WTC11 (cell line): ENCODE results near the gene CARD19. TPM values are rescaled to one million over a fixed set of nuclear protein-coding genes. Genes with fewer than 3 reads are reported as not detected.

Experiments used
- ATAC-seq: fragments of 200-7000 bp; cut with Tn5 transposase; 2 replicates; pipeline ENCODE4 v1.10.0; 2021; ENCODE audit warnings: mild to moderate bottlenecking, moderate library complexity
- CTCF ChIA-PET: fragments of 300-600 bp; sonication (Branson Sonifier 250); formaldehyde crosslinking; loops from one replicate; lab custom pipeline; 2021; ENCODE audit warnings: antibody characterized with exemption; lab: Charles Lee
- POLR2A ChIA-PET: fragments of 350-600 bp; sonication (Branson Sonifier 250); formaldehyde crosslinking; loops from one replicate; lab custom pipeline; 2021; ENCODE audit warnings: antibody characterized with exemption; lab: Charles Lee
- DNase-seq: peaks from one replicate; pipeline ENCODE4 v3.0.0; 2021; ENCODE audit warnings: low spot score
- H3K27ac Mint-ChIP-seq: 2 replicates; pipeline ENCODE4 v1.8.0; 2021; ENCODE audit warnings: mixed read lengths
- H3K27me3 Mint-ChIP-seq: 2 replicates; pipeline ENCODE4 v1.8.0; 2021; ENCODE audit warnings: low read depth, mild to moderate bottlenecking, moderate library complexity, mixed read lengths
- H3K36me3 Mint-ChIP-seq: 2 replicates; pipeline ENCODE4 v1.8.0; 2021; ENCODE audit warnings: mixed read lengths
- H3K4me1 Mint-ChIP-seq: 2 replicates; pipeline ENCODE4 v1.8.0; 2022; ENCODE audit warnings: mixed read lengths
- H3K4me3 Mint-ChIP-seq: 2 replicates; pipeline ENCODE4 v1.8.0; 2021; ENCODE audit warnings: mild to moderate bottlenecking, moderate library complexity, mixed read lengths
- H3K9me3 Mint-ChIP-seq: 2 replicates; pipeline ENCODE4 v1.8.0; 2021; ENCODE audit warnings: mixed read lengths
- CBFB ChIP-seq: sonication (generic); formaldehyde crosslinking; IDR thresholded peaks from 2 replicates; pipeline ENCODE4 v1.8.1; 2022; ENCODE audit warnings: mild to moderate bottlenecking, low read depth, missing genetic modification reagents
- EMX1 ChIP-seq: fragments of 250-450 bp; sonication (Bioruptor Pico); IDR thresholded peaks from 2 replicates; pipeline ENCODE4 v1.8.0; 2021; ENCODE audit warnings: mild to moderate bottlenecking
- ETV6 ChIP-seq: sonication (generic); formaldehyde crosslinking; IDR thresholded peaks from 2 replicates; pipeline ENCODE4 v1.8.1; 2022; ENCODE audit warnings: mild to moderate bottlenecking, missing genetic modification reagents
- FOXJ3 ChIP-seq: sonication (generic); formaldehyde crosslinking; IDR thresholded peaks from 2 replicates; pipeline ENCODE4 v1.9.0; 2021; ENCODE audit warnings: missing genetic modification reagents, mild to moderate bottlenecking, borderline replicate concordance
- GRHL2 ChIP-seq: fragments of 250-450 bp; sonication (Bioruptor Pico); IDR thresholded peaks from 2 replicates; pipeline ENCODE4 v1.8.0; 2022; ENCODE audit warnings: mild to moderate bottlenecking, moderate library complexity; ENCODE audit not compliant: insufficient replicate concordance, severe bottlenecking
- GTF2I ChIP-seq: fragments of 250-450 bp; sonication (Bioruptor Pico); conservative IDR thresholded peaks from 2 replicates; pipeline ENCODE4 v1.4.0; 2021; ENCODE audit warnings: mild to moderate bottlenecking
- HMGA2 ChIP-seq: fragments of 250-450 bp; sonication (Bioruptor Pico); IDR thresholded peaks from 2 replicates; pipeline ENCODE4 v1.4.0; 2021; ENCODE audit warnings: mild to moderate bottlenecking, moderate library complexity
- MYBL2 ChIP-seq: sonication (generic); formaldehyde crosslinking; IDR thresholded peaks from 2 replicates; pipeline ENCODE4 v1.8.1; 2023; ENCODE audit warnings: mild to moderate bottlenecking, moderate library complexity, missing genetic modification reagents
- NR1H2 ChIP-seq: sonication (generic); formaldehyde crosslinking; IDR thresholded peaks from 2 replicates; pipeline ENCODE4 v1.9.0; 2021; ENCODE audit warnings: mild to moderate bottlenecking, moderate library complexity, missing genetic modification reagents
- NR2C2 ChIP-seq: sonication (generic); formaldehyde crosslinking; IDR thresholded peaks from 2 replicates; pipeline ENCODE4 v1.8.0; 2022; ENCODE audit warnings: mild to moderate bottlenecking, missing genetic modification reagents
- OVOL2 ChIP-seq: fragments of 250-450 bp; sonication (Bioruptor Pico); IDR thresholded peaks from 2 replicates; pipeline ENCODE4 v1.9.0; 2021; ENCODE audit warnings: mild to moderate bottlenecking, borderline replicate concordance
- PRRX2 ChIP-seq: fragments of 250-450 bp; sonication (Bioruptor Pico); IDR thresholded peaks from 2 replicates; pipeline ENCODE4 v1.8.0; 2021; ENCODE audit warnings: mild to moderate bottlenecking
- TCF7 ChIP-seq: sonication (generic); formaldehyde crosslinking; IDR thresholded peaks from 2 replicates; pipeline ENCODE4 v1.8.0; 2022; ENCODE audit warnings: mild to moderate bottlenecking, low read depth, missing genetic modification reagents, moderate library complexity
- ZNF138 ChIP-seq: sonication (generic); formaldehyde crosslinking; conservative IDR thresholded peaks from 2 replicates; pipeline ENCODE4 v1.8.1; 2022; ENCODE audit warnings: mild to moderate bottlenecking, moderate library complexity, missing genetic modification reagents
- ZNF263 ChIP-seq: sonication (generic); formaldehyde crosslinking; IDR thresholded peaks from 2 replicates; pipeline ENCODE4 v1.8.1; 2022; ENCODE audit warnings: low read depth, mild to moderate bottlenecking, moderate library complexity, missing genetic modification reagents
- ZNF416 ChIP-seq: fragments of 250-450 bp; sonication (Bioruptor Pico); IDR thresholded peaks from 2 replicates; pipeline ENCODE4 v1.9.0; 2021; ENCODE audit warnings: mild to moderate bottlenecking, inconsistent platforms
- ZNF423 ChIP-seq: fragments of 250-450 bp; sonication (Bioruptor Pico); IDR thresholded peaks from 2 replicates; pipeline ENCODE4 v2.1.2; 2022; ENCODE audit warnings: mild to moderate bottlenecking, moderate library complexity
- total RNA-seq: library from RNA; stranded (reverse); gene quantifications from 3 replicates; pipeline ENCODE4 v1.2.3, GENCODE V29; 2021
- TF ChIP-seq, protein P1 (sequence below): sonication (generic); formaldehyde crosslinking; IDR thresholded peaks from 2 replicates; pipeline ENCODE4 v1.8.1; 2022; ENCODE audit warnings: low read depth, mild to moderate bottlenecking, moderate library complexity, missing genetic modification reagents, borderline replicate concordance
- TF ChIP-seq, protein P2 (sequence below): sonication (generic); formaldehyde crosslinking; IDR thresholded peaks from 2 replicates; pipeline ENCODE4 v1.8.0; 2022; ENCODE audit warnings: mild to moderate bottlenecking, missing genetic modification reagents
- TF ChIP-seq, protein P3 (sequence below): fragments of 250-450 bp; sonication (Bioruptor Pico); IDR thresholded peaks from 2 replicates; pipeline ENCODE4 v1.9.0; 2021; ENCODE audit warnings: mild to moderate bottlenecking
- TF ChIP-seq, protein P4 (sequence below): sonication (generic); formaldehyde crosslinking; IDR thresholded peaks from 2 replicates; pipeline ENCODE4 v1.8.0; 2022; ENCODE audit warnings: mild to moderate bottlenecking, missing genetic modification reagents
- TF ChIP-seq, protein P5 (sequence below): sonication (generic); formaldehyde crosslinking; IDR thresholded peaks from 2 replicates; pipeline ENCODE4 v1.8.1; 2023; ENCODE audit warnings: mild to moderate bottlenecking, missing genetic modification reagents, borderline replicate concordance
- TF ChIP-seq, protein P6 (sequence below): fragments of 250-450 bp; sonication (Bioruptor Pico); IDR thresholded peaks from 2 replicates; pipeline ENCODE4 v1.9.0; 2021; ENCODE audit warnings: moderate library complexity, mild to moderate bottlenecking, inconsistent platforms, borderline replicate concordance
- TF ChIP-seq, protein P7 (sequence below): sonication (generic); formaldehyde crosslinking; IDR thresholded peaks from 2 replicates; pipeline ENCODE4 v1.8.0; 2022; ENCODE audit warnings: mild to moderate bottlenecking, missing genetic modification reagents

The CARD19 gene
- total RNA-seq, 1 experiment from 2014 or later, result 34.5 TPM

DNA sequence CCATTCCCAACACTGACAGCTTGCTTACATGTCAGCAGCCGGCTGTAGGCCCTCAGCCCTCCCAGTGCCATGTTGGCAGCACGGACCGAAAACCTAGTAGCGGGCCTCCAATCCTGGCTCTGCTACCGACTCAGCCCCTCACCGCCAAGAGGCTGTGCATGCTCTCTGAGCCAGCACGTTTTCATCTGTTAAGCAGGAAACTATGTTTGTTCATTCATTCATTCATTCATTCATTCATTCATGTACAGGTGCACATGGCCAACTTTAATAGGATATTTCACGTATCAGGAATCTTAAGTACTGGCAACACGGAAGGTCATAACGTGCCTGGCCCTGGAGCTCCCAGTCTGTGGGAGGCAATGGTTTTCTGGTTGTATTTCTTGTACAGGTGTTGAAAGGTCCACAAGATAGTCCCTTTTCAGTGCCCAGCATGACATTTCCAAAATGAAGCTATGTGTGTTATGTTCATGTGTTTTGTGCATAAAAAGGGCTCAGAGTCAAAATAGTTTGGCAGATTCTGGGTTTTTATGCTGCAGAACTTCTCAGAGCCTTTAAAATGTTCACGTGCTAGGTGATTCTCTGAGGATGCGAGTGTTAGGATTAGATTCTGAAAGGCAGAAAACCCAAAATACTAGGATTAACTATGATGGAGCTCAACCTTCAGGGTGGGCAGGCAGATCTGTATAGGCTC, 19.8 kb upstream of the CARD19 start:
- CTCF ChIA-PET, result interaction anchor here (1.3 kb wide), 1 partner anchor 41 kb away, joined by 3 read pairs; no protein-coding TSS in a partner anchor
- Mint-ChIP-seq H3K27me3 (no peaks in the 10 kb centered on the region), H3K27ac (no peak overlapping the region), H3K4me1 (0 out of 2 replicates have a peak, but pooled peaks cover 2% of the 10 kb centered on the region), H3K9me3 (no peaks in the 10 kb centered on the region), H3K4me3 (no peak overlapping the region), H3K36me3 (no peaks in the 10 kb centered on the region)
- ATAC-seq, result no peak
- TF ChIP-seq, protein P1, sequence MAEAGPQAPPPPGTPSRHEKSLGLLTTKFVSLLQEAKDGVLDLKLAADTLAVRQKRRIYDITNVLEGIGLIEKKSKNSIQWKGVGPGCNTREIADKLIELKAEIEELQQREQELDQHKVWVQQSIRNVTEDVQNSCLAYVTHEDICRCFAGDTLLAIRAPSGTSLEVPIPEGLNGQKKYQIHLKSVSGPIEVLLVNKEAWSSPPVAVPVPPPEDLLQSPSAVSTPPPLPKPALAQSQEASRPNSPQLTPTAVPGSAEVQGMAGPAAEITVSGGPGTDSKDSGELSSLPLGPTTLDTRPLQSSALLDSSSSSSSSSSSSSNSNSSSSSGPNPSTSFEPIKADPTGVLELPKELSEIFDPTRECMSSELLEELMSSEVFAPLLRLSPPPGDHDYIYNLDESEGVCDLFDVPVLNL (CRISPR knock-in tag), result no peak
- TF ChIP-seq, protein P2, sequence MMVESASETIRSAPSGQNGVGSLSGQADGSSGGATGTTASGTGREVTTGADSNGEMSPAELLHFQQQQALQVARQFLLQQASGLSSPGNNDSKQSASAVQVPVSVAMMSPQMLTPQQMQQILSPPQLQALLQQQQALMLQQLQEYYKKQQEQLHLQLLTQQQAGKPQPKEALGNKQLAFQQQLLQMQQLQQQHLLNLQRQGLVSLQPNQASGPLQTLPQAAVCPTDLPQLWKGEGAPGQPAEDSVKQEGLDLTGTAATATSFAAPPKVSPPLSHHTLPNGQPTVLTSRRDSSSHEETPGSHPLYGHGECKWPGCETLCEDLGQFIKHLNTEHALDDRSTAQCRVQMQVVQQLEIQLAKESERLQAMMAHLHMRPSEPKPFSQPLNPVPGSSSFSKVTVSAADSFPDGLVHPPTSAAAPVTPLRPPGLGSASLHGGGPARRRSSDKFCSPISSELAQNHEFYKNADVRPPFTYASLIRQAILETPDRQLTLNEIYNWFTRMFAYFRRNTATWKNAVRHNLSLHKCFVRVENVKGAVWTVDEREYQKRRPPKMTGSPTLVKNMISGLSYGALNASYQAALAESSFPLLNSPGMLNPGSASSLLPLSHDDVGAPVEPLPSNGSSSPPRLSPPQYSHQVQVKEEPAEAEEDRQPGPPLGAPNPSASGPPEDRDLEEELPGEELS, result no peak
- TF ChIP-seq OVOL2 (CRISPR knock-in tag), result no peak
- TF ChIP-seq ZNF138 (CRISPR knock-in tag), result no peak
- no peak for TF ChIP-seq PRRX2 (CRISPR knock-in tag)
- TF ChIP-seq ZNF423 (CRISPR knock-in tag), result no peak
- TF ChIP-seq ZNF416, result no peak
- no peak for TF ChIP-seq ETV6 (CRISPR knock-in tag)
- TF ChIP-seq, protein P3, sequence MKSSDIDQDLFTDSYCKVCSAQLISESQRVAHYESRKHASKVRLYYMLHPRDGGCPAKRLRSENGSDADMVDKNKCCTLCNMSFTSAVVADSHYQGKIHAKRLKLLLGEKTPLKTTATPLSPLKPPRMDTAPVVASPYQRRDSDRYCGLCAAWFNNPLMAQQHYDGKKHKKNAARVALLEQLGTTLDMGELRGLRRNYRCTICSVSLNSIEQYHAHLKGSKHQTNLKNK (CRISPR knock-in tag), result no peak
- no peak for TF ChIP-seq NR1H2 (CRISPR knock-in tag)
- TF ChIP-seq FOXJ3 (CRISPR knock-in tag), result no peak
- no peak for TF ChIP-seq ZNF263 (CRISPR knock-in tag)
- no peak for TF ChIP-seq EMX1 (CRISPR knock-in tag)
- no peak for TF ChIP-seq MYBL2 (CRISPR knock-in tag)
- TF ChIP-seq HMGA2, result no peak
- TF ChIP-seq, protein P4, sequence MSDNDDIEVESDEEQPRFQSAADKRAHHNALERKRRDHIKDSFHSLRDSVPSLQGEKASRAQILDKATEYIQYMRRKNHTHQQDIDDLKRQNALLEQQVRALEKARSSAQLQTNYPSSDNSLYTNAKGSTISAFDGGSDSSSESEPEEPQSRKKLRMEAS, result no peak
- TF ChIP-seq, protein P5, sequence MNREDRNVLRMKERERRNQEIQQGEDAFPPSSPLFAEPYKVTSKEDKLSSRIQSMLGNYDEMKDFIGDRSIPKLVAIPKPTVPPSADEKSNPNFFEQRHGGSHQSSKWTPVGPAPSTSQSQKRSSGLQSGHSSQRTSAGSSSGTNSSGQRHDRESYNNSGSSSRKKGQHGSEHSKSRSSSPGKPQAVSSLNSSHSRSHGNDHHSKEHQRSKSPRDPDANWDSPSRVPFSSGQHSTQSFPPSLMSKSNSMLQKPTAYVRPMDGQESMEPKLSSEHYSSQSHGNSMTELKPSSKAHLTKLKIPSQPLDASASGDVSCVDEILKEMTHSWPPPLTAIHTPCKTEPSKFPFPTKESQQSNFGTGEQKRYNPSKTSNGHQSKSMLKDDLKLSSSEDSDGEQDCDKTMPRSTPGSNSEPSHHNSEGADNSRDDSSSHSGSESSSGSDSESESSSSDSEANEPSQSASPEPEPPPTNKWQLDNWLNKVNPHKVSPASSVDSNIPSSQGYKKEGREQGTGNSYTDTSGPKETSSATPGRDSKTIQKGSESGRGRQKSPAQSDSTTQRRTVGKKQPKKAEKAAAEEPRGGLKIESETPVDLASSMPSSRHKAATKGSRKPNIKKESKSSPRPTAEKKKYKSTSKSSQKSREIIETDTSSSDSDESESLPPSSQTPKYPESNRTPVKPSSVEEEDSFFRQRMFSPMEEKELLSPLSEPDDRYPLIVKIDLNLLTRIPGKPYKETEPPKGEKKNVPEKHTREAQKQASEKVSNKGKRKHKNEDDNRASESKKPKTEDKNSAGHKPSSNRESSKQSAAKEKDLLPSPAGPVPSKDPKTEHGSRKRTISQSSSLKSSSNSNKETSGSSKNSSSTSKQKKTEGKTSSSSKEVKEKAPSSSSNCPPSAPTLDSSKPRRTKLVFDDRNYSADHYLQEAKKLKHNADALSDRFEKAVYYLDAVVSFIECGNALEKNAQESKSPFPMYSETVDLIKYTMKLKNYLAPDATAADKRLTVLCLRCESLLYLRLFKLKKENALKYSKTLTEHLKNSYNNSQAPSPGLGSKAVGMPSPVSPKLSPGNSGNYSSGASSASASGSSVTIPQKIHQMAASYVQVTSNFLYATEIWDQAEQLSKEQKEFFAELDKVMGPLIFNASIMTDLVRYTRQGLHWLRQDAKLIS, result no peak
- DNase-seq, result no peak
- POLR2A ChIA-PET, result interaction anchor here (0.7 kb wide), 1 partner anchor 129 kb away, joined by 3 read pairs; the partner anchor contains the start of gene FGD3

DNA sequence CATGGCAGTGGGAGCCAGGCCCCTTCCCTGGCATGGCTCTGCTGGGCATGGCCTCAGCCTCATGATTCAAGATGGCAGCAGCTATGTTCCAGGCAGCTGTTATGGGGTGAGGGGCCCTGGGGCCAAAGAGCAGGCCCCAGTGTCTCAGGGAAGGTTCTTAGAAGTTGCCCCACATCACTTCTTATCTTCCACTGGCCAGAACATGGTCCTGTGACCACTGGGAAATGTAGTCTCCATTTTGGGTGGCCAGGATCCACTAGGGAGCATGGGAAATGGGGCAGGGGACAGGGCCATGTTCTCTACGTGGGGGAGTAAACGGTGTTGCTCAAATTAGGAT, 19.3 kb upstream of the CARD19 start:
- TF ChIP-seq, protein P6, sequence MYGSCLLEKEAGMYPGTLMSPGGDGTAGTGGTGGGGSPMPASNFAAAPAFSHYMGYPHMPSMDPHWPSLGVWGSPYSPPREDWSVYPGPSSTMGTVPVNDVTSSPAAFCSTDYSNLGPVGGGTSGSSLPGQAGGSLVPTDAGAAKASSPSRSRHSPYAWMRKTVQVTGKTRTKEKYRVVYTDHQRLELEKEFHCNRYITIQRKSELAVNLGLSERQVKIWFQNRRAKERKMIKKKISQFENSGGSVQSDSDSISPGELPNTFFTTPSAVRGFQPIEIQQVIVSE (CRISPR knock-in tag), result no peak
- TF ChIP-seq GTF2I (no peak), TCF7 (CRISPR knock-in tag) (no peak), NR2C2 (CRISPR knock-in tag) (no peak), CBFB (CRISPR knock-in tag) (no peak), GRHL2 (CRISPR knock-in tag) (no peak)
- TF ChIP-seq, protein P4, result no peak
- TF ChIP-seq, protein P2, result no peak
- TF ChIP-seq, protein P7, sequence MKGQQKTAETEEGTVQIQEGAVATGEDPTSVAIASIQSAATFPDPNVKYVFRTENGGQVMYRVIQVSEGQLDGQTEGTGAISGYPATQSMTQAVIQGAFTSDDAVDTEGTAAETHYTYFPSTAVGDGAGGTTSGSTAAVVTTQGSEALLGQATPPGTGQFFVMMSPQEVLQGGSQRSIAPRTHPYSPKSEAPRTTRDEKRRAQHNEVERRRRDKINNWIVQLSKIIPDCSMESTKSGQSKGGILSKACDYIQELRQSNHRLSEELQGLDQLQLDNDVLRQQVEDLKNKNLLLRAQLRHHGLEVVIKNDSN, result no peak
- TF ChIP-seq, all 79 proteins: peak for 0
- Mint-ChIP-seq H3K27me3 (no peaks in the 10 kb centered on the region), H3K9me3 (no peaks in the 10 kb centered on the region), H3K4me3 (no peak overlapping the region), H3K36me3 (no peaks in the 10 kb centered on the region), H3K27ac (no peak overlapping the region), H3K4me1 (0 out of 2 replicates have a peak, but pooled peaks cover 2% of the 10 kb centered on the region)
- ATAC-seq, result no peak
- ChIA-PET POLR2A (interaction anchor here (0.7 kb wide), 1 partner anchor 129 kb away, joined by 3 read pairs; the partner anchor contains the start of gene FGD3), CTCF (no interaction called here)
- no peak for DNase-seq
